ENCODE measurements around the gene ARID1A. TPM values are rescaled to one million over a fixed set of nuclear protein-coding genes. Genes with fewer than 3 reads are reported as not detected.

ARID1A gene
- total RNA-seq, 1 donor from 2014 or later, result 12.5 TPM

GRCh38 chr1:26758358-26758757 is 62.5 kb downstream of the ARID1A start:
- no peak for DNase-seq (ENCODE audit: low read depth, low spot score)

GRCh38 chr1:26759531-26759930 is 63.7 kb downstream of the ARID1A start:
- no peak for DNase-seq (ENCODE audit: low read depth, low spot score)

- DNase-seq (ENCODE audit: low read depth, low spot score), result no peak
Measured at GRCh38 chr1:26761217-26761616, 65.4 kb downstream of the ARID1A start.

- no peak for DNase-seq (ENCODE audit: low read depth, low spot score)
Measured at GRCh38 chr1:26767714-26768113, 71.9 kb downstream of the ARID1A start.

- DNase-seq (ENCODE audit: low read depth, low spot score), result no peak
Measured at GRCh38 chr1:26768755-26769154, 72.9 kb downstream of the ARID1A start.

- DNase-seq (ENCODE audit: low read depth, low spot score), result no peak
Measured at GRCh38 chr1:26771285-26771642, 75.4 kb downstream of the ARID1A start.

- DNase-seq (ENCODE audit: low read depth, low spot score), result no peak
Measured at GRCh38 chr1:26771643-26772321, 76.0 kb downstream of the ARID1A start.

- DNase-seq (ENCODE audit: low read depth, low spot score), result no peak
Measured at GRCh38 chr1:26772687-26773086, 76.9 kb downstream of the ARID1A start.

- DNase-seq (ENCODE audit: low read depth, low spot score), result no peak
Measured at GRCh38 chr1:26774462-26774861, 78.6 kb downstream of the ARID1A start.

GRCh38 chr1:26775666-26776065 is 79.9 kb downstream of the ARID1A start:
- DNase-seq (ENCODE audit: low read depth, low spot score), result no peak

- DNase-seq (ENCODE audit: low read depth, low spot score), result no peak
Measured at GRCh38 chr1:26779098-26779668, 83.4 kb downstream of the ARID1A start.

GRCh38 chr1:26780344-26780957 is 84.6 kb downstream of the ARID1A start:
- no peak for DNase-seq (ENCODE audit: low read depth, low spot score)

- no peak for DNase-seq (ENCODE audit: low read depth, low spot score)
Measured at GRCh38 chr1:26781206-26781825, 85.5 kb downstream of the ARID1A start.

- no peak for DNase-seq (ENCODE audit: low read depth, low spot score)
Measured at GRCh38 chr1:26782521-26783212, 86.9 kb downstream of the ARID1A start.

GRCh38 chr1:26783646-26784022 is 87.8 kb downstream of the ARID1A start:
- DNase-seq (ENCODE audit: low read depth, low spot score), result no peak

GRCh38 chr1:26784023-26784871 is 88.4 kb downstream of the ARID1A start:
- DNase-seq (ENCODE audit: low read depth, low spot score), result no peak

- no peak for DNase-seq (ENCODE audit: low read depth, low spot score)
Measured at GRCh38 chr1:26784886-26785285, 89.1 kb downstream of the ARID1A start.

- DNase-seq (ENCODE audit: low read depth, low spot score), result no peak
Measured at GRCh38 chr1:26785611-26786436, 90.0 kb downstream of the ARID1A start.

- no peak for DNase-seq (ENCODE audit: low read depth, low spot score)
Measured at GRCh38 chr1:26786437-26787380, 90.9 kb downstream of the ARID1A start.
